Activated CD4-positive, CD25-positive, alpha-beta regulatory T cell treated with anti-CD3 and anti-CD28 coated beads, Interleukin-2, amount 50 U/mL, for 72 hours (primary cell): ENCODE results near the gene SLC22A16.

ENCODE experiments used
- DNase-seq: peaks from one replicate; pipeline ENCODE4 v3.0.0; 2021

Gene SLC22A16

DNA sequence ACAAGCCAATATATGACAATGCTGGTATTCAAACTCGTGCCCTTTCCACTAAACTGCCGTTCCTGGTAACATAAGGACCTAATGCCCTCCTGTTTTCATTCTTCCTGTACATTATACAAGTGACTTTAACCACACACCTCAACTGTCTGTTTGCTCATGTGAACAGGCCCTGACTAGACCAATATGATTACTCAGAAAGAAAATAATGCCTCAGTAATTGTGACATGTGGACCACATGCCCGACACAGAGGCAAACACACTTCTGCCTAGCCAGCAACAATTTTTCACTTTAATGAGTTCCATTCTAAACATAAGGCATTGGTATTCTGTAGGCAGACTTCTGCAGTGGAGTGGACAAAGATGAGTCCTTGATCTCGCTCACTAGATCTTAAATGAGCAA lies 30.0 kb downstream of the SLC22A16 start:
- no peak for DNase-seq

DNA sequence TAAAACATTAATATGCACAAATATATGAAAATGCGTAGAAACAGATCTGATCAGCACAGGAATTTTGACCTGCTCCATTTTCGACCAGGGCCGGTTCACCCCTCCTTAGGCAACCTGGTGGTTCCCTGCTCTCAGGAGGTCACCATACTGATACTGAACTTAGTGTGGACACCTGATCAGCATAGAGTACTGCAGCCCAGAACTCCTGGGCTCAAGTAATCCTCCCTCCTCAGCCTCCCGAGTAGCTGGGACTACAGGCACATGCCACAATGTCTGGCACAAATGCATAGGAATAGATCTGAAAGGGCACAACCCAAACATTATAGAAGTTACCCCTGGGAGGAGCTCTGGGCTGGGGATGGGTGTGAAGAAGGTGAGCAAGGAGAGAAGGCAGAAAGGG lies 36.4 kb downstream of the SLC22A16 start:
- DNase-seq, result no peak

GRCh38 chr6:110439356-110439755 lies 37.1 kb downstream of the SLC22A16 start:
- no peak for DNase-seq

GRCh38 chr6:110434961-110435602 lies 41.3 kb downstream of the SLC22A16 start:
- DNase-seq, result no peak

DNA sequence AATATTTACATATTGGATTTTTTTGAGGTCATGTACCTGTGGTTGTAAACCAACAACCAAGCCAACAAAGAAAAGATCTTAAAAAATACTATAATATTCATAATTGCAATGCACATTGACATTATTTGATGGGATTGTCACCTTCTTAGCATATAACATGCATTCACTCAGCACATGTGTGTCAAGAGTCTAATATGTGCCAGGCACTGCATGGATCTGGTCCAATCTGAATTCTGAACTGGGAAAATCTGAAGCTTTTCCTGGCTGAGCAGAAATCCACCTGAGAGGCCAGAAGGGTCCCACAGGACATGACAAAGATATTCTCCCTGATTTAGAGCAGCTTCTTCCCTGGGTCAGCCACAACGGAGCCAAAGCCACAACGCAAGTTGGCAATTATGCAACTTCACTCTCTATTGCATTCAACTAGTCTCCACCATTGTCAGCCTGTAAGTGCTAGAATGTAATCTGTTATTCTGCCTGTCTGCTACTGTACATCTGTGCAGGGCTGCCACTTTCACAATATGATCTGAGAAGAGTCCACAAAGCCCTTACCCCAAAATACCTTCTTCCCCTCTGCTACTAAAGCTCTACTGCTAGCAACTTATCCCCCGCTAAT lies 44.0 kb downstream of the SLC22A16 start:
- no peak for DNase-seq

DNA sequence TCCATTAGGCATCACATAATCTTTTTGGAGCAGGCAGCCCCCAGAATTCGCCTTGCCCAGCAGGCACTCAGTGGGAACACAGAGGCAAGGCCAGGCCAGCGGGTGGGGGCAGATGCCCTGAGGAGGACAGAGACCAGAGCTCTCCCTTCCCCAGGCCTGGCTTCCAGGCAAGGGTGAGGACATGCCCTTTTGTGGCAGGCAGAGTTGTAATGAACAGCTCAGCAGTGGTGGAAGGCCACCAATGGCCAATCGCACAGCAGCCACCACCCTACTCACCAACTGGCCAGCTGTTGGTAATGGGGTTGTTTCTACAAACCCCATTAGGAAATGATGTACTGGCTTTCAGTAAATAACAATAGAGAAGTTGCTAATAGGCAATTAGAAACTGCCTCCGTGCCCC lies 45.7 kb downstream of the SLC22A16 start:
- DNase-seq, result no peak

DNA sequence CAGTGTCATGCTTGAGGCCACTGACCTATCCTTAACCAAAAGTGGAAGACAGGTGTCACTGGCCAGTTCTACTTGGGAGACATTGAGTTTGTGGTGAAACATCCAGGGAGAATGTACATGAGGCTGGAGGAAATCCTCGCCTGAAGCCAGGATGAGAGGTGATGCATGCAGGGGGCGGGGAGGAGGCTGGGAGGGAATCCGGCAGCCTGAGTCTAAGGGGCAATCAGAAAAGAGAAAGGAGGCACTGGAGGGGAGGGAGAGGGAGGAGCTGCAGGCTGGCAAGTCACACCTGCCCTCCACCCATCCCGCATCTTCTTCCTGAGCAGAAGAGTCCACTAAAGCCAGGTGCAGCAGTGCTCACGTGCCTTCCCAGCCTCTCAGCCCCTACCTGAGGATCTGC lies 46.2 kb downstream of the SLC22A16 start:
- DNase-seq, result no peak

DNA sequence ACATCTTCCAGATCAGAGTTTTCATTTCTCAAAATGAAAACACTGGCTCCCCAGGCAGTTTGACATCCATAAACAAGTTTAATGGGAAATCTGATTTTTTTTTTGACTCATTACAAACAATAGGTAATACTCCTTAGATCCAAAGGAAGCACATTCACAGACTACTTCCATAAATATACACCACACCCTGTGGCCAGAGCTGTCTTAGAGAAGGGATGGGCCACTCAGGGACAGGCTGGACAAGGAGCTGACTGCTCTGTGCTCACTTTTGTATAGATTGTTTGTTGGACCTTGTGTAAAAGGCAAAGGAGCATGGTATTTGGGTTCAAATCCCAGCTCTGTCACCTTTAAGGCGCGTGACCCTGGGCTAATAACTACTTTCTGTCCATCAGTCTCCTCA lies 48.3 kb downstream of the SLC22A16 start:
- DNase-seq, result no peak

GRCh38 chr6:110425816-110426215 lies 50.6 kb downstream of the SLC22A16 start:
- no peak for DNase-seq

GRCh38 chr6:110422444-110422822 lies 54.0 kb downstream of the SLC22A16 start:
- no peak for DNase-seq

DNA sequence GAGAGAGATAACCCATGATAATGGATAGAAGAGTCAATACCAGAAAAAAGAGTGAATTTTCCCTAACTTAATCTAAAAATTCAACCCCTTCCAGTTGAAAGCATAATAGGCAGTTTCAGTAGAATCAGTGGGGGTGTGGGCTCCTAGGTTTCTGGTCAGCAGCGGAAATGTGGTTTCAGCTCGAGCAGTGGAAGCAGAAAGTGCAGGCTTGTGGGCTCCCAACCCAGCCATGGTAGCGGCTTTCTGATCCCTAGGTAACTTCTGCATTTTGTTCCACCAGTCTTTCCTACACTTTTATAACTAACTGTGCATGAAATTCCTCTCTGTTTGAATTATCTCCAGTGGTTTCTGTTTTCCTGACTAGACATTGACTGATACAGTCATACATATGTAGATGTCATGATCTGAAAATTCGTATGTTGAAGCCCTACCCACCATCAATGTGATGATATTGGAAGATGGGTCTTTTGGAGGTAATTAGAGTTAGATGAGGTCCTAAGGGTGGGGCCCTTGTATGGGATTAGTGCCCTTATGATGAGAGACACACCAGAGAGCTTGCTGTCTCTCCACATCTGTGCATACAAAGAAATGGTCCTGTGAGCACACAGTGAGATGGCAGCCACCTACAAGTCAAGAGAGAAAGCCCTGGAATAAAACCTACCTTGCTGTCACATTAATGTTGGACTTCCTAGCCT lies 54.5 kb downstream of the SLC22A16 start:
- DNase-seq, result no peak

GRCh38 chr6:110419028-110419739 lies 57.2 kb downstream of the SLC22A16 start:
- no peak for DNase-seq

DNA sequence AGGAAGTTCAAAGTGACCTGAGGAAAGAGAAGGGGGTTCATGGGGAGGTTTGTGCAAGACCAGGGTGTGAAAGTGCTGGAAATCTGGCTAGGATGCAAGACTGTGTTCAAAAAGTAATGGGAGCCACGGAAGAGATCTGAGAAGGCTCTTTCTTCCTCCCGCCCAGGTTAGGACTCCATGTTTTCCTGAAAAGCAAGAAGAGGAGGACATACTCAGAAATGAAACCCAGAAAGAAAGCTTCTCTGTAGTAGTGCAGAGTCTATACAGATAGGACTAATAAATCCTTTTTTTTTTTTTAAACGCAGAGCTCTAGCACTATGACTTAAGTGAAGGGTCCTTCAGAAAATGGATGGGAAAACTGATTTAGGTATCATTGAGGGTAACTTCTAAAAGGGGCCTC lies 57.8 kb downstream of the SLC22A16 start:
- no peak for DNase-seq

GRCh38 chr6:110415086-110415916 lies 61.1 kb downstream of the SLC22A16 start, which contains the start of gene DDO:
TSS of gene DDO (minus strand) at chr6:110415575. CDS start at chr6:110413462, 2,113 bp downstream.
- DNase-seq, result no peak

- no peak for DNase-seq
Measured at GRCh38 chr6:110414669-110415068, 61.7 kb downstream of the SLC22A16 start.

DNA sequence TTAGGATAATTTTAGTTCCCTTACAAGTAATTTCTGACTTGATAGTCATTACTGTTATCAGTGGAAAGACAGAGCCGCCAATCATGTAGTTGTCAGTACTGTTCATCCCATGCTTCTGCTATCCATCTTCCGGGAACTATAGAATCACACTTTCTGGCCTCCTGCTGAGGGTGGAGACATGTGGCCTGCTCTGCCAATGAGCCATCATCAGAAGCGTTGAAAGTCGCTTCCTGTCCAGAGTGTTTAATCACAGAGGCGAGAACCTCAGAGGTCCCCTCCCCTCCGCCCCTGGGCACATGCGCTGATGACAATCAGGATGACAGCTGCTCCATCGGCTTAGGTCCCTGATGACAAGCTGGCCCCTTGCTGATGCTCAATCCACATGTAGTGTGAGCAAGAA lies 64.1 kb downstream of the SLC22A16 start:
- no peak for DNase-seq

DNA sequence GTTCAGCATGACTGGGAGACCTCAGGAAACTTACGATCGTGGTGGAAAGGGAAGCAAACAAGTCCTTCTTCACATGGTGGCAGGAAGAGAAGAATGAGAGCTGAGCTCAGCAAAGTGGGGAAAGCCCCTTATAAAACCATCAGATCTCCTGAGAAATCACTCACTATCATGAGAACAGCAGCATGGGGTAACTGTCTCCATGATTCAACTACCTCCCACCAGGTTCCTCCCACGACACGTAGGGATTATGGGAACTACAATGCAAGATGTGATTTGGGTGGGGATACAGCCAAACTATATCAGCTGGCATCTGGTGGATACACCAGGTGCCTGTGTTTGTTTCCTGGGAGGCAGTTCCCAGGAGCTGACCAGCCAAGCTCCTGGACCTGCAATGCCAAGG lies 65.9 kb downstream of the SLC22A16 start:
- DNase-seq, result no peak

GRCh38 chr6:110409794-110410193 lies 66.6 kb downstream of the SLC22A16 start:
- no peak for DNase-seq

- DNase-seq, result no peak
Measured at GRCh38 chr6:110408901-110409300, 67.5 kb downstream of the SLC22A16 start.

DNA sequence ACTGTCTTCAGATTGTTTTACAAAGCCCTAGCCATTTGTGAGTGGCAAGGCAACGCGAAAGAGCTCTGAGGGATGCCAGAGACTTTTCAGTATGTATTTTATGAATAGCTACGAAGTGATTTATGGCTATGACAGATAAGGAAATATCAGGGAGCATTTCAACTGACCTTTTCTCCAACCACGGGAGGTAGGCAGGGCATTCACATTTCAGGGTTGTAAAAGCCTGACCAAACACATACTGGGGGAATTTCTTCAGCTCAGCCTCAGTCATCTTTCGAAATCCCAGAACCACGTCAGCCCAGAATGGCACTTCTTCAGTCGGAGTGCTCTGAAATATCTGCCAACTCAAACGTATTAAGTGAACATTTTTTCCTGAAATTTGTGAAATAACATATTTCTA lies 71.8 kb downstream of the SLC22A16 start:
- DNase-seq, result no peak

- DNase-seq, result no peak
Measured at GRCh38 chr6:110401585-110402176, 74.7 kb downstream of the SLC22A16 start.

DNA sequence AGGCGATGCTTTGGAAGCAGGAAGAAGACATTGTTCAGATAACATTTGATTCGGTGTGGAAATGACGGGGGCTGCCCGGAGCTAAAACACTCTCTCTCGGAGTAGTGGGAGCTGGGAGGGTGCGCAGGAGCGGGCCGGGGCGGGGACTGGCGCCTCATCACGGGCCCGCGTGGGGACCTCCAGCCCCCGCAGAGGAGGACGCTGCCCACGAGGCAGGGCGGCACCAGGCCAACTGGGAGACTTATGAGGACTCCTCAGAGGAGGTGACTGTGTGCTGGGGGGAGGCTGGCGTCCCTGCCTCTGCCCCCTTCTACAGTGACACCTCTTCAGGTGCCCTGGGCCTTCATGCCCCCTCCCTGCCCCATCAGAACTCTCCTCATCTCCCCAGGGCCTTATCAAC lies 76.2 kb downstream of the SLC22A16 start:
- no peak for DNase-seq
